Central memory CD4-positive, alpha-beta T cell (primary cell): ENCODE results near the gene ADARB2.
"Not testable (repeated sequence)": the region's sequence is repeated elsewhere in the genome, so short reads cannot be mapped to it uniquely, and the experiment has no call there.

Experiments used
- DNase-seq: peaks from one replicate; pipeline ENCODE4 v3.0.0; 2022

The ADARB2 gene

DNA sequence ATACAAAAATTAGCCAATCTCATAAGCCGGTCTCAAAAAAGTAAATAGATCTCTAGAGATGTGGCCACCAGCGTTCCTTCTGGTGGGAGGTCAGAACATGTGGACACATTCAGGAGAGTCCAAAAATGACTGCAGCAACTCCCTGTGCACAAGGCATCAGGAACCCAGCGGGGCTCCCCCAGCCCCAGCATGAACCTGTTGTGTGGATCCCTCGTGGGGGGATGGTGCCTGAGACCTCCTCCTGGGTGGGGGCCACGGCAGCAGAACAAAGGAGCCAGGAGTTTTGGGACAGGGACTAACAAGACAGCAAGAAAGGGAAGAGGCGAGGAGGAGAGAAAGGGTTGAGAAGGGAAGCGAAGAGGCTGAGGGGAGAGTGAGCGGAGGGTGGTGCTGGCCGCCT lies 559.4 kb downstream of the ADARB2 start:
- DNase-seq, result no peak

DNA sequence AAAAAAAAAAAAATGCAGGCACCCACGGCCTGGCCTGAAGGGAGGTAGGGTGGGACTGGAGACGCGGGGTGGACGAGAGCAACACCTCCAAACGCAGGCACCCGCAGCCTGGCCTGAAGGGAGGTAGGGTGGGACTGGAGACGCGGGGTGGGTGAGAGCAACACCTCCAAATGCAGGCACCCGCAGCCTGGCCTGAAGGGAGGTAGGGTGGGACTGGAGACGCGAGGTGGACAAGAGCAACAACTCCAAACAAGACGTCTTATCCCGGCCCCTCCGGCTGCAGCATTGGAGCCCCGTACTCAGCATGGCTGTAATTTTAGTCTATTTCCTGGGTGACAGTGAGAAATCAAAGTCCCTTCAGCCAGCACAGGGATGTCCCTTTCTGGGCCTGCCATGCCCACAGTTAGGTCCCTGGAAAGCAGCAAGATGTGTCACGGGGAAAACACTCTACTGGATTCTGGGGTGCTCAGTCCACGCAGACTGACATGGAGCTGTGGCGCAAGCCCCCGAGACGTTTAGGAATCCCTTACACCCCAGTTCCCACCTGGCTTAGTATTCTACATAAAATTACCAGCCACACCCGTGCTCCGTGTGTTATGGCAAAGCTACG lies 561.3 kb downstream of the ADARB2 start:
- no peak for DNase-seq

DNA sequence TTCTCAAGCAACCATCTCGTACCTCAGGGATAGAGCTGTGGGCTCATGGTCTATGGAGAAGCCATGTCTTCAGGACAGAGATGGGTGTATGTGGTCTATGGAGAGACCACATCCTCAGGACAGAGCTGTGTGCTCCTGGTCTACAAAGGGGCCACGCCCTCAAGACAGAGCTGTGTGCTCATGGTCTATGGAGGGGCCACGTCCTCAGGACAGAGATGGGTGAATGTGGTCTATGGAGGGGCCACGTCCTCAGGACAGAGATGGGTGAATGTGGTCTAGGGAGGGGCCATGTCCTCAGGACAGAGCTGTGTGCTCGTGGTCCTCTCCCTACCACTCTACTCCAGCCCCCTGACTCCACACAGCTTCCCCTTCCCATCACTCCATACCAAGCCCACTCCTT lies 563.3 kb downstream of the ADARB2 start:
- DNase-seq, result no peak

DNA sequence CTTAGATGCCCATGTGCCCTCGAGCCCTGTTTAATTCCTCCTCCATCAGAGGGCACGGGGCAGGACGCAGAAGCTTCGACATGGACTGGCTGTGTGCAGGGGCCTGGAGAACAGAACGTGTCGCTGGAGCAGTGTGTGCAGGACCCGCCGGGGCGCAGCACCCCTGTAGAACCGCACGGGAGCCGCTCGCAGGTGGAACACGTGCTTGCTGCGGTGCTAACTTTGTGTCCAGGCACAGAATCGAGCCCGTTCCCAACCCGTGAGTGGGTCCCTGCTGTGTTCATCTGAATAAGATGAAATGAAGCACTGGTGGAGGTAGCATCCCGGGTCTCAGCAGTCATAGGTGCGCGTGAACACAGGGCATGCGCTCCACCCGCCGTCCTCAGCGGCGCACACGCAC lies 564.2 kb downstream of the ADARB2 start:
- no peak for DNase-seq

DNA sequence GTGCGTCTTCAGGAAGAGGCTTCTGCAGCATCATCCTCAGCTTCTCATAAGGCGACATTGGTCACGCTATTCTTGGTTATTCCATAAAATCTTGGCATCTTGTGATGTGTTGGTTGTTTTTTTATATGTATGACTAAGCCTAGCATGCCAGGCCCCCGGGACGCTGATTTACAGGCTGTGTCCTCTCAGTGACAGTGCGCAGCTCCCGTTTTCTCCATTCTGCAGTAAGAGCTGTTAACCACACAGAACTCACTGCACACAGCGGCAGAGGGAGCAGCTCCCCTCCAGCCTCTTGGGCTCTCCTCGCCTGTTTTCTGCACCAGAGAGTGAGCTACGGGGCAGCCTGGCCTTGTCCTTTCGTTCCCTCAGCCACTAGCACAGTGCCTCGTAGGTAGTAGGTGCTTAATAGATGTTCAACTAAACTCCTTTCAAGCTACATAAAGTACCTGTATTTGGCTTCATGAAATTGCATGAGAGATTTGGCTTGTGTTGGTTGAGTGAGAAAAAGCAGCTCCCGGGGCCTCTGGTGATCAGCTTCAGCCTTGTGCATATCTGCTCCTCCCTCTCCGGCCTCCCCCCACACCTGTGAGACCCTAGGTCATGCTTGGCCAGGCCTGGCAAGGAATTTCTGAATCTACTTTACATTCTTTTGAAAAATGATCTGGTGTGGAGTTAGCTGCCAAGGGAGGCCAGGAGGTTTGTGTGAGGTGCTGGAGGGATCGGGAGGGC lies 564.9 kb downstream of the ADARB2 start:
- no peak for DNase-seq

DNA sequence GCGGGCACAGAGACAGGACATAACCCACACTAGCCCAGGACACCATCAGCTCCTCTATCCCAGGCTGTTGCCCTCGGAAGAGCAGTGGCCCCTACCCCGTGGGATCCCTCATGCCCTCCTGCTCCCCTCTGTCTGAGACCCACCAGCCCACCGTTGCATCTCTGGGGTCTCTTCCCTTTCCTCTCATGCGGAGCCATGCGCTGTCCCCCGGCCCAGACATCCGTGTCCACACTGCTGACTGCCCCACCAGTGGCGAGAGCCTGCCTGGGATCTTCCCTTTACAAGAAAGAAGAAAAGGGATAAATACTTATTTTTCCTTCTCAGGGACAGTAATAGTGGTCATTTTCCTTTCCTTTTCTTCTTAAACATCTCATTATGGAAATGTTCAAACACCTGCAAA lies 565.7 kb downstream of the ADARB2 start:
- DNase-seq, result no peak

DNA sequence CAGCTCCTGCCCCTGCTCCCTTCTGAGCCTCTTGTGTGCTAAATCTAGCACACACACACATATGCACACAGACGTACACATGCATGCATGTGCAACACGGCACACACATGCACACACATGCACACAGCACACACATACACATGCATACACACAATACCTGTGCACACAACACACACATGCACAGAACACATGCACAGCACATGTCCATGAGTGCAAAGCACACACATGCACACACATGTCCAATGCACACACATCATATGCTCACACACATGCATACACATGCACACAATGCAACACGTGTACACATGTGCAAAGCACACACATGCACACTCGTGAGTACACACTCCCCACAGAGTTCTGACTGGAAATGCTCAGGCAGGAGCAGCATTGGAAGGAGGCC lies 566.1 kb downstream of the ADARB2 start:
- no peak for DNase-seq

DNA sequence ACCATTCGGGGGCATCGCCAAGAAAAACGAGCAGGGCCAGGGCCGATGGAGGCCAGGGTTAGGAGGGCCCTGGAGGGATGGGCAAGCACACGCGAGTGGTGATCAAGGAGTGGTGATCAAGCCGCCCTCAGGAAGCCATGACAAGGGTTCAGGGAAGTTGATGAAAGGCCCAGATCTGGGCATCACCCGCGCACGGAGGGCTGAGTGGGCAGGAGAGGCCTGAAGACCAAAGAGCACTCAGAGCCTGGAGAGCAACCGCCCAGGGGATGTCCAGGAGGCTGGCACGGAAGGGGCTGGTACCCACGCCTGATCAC lies 566.5 kb downstream of the ADARB2 start:
- DNase-seq, result no peak

DNA sequence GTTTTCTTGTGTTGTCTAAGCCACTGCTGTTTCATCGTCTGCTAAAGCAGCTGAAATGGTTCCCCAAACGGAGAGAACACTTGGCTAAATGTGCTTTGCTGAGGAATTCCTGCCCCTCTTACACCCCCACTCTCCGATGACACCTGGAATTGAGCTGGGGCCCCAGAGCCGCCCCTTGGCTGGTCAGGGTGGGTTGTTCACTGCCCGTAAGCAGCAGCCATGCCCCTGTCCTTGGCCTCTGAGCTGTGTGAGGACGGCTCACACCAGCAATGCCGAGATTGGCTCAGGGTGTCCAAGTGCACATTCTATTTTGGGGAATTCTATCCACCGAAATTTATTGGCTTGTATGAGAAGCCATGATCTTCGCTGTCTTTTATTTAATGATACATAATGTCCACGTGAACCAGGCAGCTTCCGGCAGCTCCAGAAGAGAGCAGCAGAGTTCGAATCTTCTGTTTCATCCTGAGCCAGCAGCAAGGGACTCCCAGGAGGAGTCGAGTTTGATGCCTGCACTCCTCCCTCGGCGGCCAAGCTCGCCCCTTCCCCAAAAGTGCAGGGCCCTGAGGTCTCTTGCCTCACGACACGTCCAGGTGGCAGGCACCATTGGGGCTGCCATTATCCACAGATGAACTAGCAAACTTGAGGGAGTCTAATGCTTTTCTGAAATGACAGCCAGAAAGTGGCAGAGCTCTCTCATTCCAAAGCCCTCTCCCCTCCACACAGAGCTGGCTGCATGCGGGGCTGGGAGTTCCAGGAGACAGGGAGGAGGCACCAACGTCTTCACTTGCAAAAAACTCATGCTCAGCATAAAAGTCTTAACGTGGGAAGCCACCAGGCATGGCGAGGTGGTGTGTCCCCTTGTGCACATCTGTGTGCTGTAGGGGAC lies 567.1 kb downstream of the ADARB2 start:
- DNase-seq, result no peak

DNA sequence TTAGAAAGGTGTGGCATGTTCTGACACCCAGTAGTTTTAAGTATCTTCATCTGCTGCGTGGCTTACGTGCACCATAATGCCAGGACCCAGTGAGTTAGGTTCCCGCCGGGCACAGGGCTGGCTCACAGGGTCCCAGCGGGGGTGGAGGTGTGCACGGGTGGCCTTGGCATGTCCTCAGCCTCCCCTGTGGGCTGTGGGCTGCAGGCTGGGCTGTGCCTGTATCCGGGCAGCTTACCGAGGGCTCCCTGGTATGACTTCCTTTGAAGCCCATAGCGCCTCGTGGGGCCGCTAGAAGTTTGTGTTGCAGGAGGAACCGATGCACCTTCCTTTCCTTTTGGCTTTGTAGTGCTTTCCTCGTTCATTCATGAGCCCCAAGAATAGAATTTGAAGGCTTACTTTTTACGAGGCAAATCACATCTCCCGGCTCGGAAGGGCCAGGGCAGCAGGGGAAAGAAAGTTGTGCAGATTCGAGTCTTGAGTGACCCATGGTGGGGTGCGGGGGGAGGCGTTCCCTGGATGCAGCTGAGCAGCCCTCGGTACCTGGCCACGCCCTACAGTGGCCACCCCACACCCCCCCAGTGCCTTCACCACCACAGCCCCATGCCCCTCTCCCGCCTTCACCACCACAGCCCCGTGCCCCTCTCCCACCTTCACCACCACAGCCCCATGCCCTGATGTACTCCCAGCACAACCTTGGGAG lies 568.0 kb downstream of the ADARB2 start:
- DNase-seq, result no peak

DNA sequence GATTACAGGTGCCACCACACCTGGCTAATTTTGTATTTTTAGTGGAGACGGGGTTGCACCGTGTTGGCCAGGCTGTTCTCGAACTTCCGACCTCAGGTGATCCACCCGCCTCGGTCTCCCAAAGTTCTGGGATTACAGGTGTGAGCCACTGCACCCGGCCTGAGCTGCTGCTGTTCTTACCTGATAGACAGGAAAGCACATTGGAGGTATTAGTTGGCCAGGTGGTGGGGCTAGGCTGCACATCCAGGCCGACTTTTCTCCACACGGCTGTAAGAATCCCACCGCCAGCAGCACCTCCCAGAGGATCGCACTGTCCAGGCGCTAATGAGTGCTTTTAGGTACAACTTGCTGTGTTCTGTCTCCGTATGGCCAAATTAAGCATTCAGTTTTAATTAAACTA lies 568.6 kb downstream of the ADARB2 start:
- DNase-seq, result no peak

DNA sequence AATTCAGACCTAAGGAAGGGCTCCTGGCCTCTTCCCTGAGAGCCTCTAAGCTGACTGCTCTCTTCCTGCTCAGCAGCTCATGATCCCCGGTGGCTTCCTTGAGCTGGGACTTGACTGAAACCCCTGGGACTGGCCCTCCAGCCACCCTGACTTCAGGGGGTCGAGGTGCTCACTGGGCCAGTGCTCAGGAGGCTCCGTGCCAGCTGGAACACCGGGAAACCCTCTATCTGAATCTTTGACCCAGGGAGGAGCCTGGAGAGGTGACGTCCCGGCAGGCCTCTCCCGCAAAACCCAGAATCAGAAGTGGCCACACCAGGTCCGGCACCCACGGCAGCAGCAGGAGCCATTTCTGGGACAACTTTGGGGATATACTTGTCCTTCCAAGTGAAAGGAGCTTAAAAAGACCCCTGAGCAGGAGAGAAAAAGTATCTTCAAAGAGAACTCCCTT lies 570.5 kb downstream of the ADARB2 start:
- DNase-seq, result no peak

DNA sequence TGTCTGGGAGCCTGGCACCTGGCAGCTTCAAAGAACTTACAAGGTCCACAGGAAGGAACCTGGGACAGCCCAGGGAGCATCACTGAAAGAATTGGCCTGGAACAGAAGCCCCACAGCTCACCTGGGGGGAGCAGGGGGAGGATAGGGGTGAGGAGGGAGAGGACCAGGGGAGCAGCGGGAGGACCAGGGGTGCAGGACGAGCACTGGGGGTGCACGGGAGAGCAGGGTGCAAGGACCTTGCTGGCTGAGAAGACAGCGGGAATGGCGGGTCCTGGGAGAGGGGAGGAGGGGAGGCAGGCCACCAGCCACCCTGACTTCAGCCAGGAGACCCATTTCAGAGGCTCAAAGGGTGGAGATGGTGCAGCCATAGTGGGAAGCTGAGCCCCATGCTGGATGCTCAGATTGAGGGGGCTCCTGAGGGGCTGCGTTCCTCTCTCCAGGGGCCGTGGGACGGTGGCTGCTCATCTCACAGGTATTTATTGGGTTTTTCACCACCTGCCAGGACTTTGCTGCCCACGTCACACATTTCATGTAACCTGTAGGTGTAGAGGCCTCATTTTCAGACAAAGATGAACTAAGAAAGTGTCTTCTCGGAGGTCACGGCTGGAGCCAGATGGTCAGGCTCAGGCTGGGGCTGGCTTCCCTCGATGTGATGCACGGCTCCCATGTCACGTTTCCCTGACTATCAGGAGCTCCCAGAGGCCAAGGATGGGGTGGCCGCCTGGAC lies 571.1 kb downstream of the ADARB2 start:
- no peak for DNase-seq

DNA sequence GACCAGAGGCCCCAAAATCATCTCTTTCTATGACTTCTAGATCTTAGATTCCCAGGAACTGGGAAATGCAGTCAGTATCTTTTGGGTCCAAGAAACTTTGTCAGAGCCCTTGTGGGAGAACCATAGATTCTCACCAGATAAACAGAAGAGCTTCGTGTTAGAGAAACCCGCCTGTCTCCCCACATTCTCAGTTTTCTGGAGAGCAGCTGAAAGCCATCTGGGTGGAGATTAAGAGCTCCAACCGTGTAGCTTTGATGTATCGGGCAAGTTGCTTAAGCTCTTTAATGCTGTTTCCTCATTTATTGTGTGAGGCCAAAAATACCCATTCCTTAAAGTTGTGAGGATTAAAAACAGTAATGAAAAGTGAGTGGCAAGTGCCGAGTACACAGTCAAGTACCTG lies 573.5 kb downstream of the ADARB2 start:
- DNase-seq, result no peak

DNA sequence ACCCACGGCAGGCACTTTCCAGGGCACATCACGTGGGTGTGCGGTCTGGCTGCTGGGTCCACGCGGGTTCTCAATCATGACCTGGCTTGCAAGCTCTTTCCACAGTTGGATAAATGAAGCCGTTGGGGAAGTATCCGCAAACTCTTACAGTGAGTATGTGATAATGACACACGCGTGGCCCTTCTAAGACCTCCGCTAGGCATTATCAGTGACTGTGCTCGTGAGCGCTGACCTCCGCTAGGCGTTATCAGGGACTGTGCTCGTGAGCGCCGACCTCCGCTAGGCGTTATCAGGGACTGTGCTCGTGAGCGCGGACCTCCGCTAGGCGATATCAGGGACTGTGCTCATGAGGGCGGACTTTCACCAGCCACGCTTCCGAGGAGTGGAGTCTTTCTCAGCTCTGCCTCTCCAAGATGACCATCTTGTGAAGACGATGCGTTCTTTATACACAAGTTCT lies 574.1 kb downstream of the ADARB2 start:
- no peak for DNase-seq

DNA sequence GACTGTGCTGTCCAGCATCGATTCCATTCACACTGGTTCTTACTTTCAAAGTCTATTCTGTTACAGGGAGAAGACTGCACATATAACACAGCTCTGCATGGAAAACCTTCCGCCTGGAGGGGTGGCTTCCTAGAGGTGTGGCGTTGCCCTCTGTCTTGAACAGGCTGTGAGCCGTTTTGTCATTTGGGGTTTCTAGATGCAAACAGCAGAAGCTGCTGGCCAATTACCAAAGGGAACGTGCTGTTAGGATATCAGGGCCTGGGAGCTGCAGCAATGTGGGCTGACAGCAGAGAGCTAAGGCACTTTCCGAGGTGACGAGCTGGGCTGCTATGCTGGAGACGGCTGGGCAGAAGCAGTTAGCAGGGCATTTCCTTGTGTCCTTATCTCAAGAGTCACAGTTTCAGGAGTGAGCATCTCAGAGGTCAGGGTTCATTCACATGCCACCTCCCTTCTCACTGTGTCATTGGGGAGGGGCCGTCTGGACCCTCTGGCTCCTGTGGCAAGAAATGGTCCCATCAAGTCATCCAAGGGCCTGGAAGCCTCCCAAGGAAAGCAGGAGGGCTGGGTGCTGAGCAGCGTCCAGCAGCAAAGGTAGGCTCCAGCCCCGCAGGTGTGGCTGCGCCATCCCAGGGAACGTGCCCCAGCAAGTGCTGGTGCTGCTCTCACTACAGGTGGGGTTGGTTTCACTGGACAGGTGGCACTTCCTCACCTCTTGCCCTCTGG lies 574.7 kb downstream of the ADARB2 start:
- DNase-seq, result no peak

DNA sequence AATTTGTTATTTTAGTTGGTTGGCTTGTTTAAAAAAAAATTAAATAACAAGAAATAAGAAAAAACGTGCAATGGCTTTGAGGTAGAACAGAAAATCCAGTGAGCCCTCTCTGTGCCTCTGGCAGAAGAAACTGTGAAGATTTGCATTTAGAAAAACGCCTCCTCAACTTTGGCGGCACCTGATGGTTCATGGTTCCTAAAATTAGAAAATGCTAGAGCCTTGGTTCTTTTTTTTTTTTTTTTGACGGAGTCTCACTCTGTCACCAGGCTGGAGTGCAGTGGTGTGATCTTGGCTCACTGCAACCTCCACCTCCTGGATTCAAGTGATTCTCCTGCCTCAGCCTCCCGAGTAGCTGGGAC lies 576.0 kb downstream of the ADARB2 start:
- DNase-seq, result not testable (repeated sequence)

DNA sequence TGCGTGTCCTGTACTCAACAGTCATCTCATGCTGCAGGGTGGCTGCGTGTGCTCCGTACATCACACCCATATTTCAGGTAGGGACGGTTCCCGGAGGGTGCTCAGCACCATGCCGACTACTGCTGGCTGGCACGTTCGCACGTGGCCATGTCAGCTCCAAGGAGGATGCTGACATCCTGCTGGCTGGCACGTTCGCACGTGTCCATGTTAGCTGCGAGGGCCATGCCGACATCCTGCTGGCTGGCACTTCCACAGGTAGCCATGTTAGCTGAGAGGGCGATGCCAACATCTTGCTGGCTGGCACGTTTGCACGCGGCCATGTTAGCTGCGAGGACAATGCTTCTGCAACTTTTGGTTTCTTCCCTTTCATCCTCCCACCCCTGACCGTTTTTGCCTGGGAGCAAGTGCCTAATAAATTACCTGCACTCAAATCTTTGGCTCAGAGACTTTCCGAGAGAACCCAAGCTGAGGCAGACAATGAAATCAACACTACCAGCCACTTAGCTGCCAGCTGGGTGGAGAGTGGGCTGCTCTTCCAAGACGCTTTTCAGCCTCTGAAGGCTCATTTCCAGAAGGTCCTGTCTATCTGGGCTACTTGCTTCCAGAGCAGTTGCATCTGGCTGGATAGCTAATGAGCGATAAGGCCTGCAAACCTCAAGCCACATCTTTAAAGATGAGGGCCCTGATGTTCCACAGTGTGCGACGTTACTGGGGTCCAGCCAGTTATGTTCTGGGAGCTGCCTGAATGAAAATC lies 576.6 kb downstream of the ADARB2 start:
- no peak for DNase-seq

DNA sequence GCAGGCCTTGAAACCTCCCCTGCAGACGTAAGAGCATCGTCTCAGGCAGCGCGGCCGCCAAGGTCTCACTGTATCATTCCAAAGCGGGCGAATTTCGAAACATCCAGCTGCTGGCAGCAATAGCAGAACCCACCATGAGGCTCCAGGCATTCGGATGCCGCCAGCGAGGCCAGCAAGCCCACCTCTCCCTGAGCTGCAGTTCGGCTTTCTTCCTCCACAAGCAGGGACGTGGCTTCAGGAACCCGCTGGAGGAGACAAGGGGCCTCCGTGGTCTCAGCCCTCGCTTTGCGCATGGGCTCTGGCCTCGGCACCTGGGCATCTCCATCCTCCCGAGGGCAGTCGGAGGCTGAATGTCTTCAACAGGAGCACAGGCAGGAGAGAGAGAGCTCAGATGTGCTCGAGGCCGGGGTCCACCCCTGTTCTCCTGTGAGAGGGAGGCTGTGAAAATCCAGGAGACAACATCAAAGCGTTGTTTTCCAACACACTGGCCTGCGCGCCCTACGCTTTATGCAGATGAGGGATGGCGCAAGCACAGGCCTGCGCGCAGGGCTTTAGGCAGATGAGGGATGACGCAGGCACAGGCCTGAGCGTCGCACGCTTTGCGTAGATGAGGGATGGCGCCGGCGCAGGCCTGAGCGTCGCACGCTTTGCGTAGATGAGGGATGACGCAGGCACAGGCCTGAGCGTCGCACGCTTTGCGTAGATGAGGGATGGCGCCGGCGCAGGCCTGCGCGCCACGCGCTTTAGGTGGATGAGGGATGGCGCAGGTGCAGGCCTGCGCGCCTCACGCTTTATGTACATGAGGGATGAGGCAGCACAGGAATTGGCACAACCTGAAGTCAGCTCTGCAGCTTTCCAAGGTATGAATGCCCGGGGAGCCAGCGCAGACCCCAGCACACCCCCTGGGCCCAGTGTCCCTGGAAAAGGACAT lies 577.9 kb downstream of the ADARB2 start:
- DNase-seq, result no peak

DNA sequence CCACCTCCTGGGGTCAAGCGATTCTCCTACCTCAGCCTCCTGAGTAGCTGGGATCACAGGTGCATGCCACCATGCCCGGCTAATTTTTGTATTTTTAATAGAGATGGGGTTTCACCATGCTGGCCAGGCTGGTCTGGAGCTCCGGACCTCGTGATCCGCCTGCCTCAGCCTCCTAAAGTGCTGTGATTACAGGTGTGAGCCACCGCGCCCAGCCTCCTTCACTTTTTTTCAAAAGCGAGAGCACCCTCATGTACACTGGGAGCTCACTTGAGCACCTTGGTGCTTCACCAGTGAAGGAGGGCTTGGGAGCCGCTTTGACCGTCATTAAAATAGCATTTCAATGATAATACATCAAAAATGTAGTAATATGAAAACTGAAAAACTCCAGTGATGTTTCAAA lies 578.8 kb downstream of the ADARB2 start:
- not testable (repeated sequence) for DNase-seq
